ENCODE results near the gene ZGLP1.
"Not testable (repeated sequence)": the region's sequence is repeated elsewhere in the genome, so short reads cannot be mapped to it uniquely, and the experiment has no call there.

Gene ZGLP1

DNA sequence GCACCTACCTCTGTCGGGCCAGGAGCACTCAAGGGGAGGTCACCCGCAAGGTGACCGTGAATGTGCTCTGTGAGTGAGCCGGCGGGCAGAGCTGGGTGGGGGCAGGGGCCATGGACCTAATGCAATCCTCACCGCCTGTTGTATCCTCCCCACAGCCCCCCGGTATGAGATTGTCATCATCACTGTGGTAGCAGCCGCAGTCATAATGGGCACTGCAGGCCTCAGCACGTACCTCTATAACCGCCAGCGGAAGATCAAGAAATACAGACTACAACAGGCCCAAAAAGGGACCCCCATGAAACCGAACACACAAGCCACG, 24.7 kb downstream of the ZGLP1 start:
- in situ Hi-C loops (cut with MboI; ENCODE audit: low sequenced_read_pairs, unreplicated experiment), result no loop called here
- no peak for DNase-seq (ENCODE audit: low spot score)
- TF ChIP-seq, protein P1, sequence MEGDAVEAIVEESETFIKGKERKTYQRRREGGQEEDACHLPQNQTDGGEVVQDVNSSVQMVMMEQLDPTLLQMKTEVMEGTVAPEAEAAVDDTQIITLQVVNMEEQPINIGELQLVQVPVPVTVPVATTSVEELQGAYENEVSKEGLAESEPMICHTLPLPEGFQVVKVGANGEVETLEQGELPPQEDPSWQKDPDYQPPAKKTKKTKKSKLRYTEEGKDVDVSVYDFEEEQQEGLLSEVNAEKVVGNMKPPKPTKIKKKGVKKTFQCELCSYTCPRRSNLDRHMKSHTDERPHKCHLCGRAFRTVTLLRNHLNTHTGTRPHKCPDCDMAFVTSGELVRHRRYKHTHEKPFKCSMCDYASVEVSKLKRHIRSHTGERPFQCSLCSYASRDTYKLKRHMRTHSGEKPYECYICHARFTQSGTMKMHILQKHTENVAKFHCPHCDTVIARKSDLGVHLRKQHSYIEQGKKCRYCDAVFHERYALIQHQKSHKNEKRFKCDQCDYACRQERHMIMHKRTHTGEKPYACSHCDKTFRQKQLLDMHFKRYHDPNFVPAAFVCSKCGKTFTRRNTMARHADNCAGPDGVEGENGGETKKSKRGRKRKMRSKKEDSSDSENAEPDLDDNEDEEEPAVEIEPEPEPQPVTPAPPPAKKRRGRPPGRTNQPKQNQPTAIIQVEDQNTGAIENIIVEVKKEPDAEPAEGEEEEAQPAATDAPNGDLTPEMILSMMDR (IDR thresholded peaks at IDR 0.05; ENCODE audit: borderline replicate concordance, control extremely low read depth, extremely low read depth, insufficient read depth, missing control alignments), result no peak

GRCh38 chr19:10284065-10284959, 25.3 kb downstream of the ZGLP1 start:
- TF ChIP-seq, protein P1 (IDR thresholded peaks at IDR 0.05; ENCODE audit: borderline replicate concordance, control extremely low read depth, extremely low read depth, insufficient read depth, missing control alignments), result no peak
- in situ Hi-C loops (cut with MboI; ENCODE audit: low sequenced_read_pairs, unreplicated experiment), result no loop called here
- DNase-seq (ENCODE audit: low spot score), result no peak

- no peak for DNase-seq (ENCODE audit: low spot score)
- TF ChIP-seq, protein P1 (IDR thresholded peaks at IDR 0.05; ENCODE audit: borderline replicate concordance, control extremely low read depth, extremely low read depth, insufficient read depth, missing control alignments), result no peak
- in situ Hi-C loops (cut with MboI; ENCODE audit: low sequenced_read_pairs, unreplicated experiment), result no loop called here
Measured at GRCh38 chr19:10283301-10284064, 26.1 kb downstream of the ZGLP1 start.

DNA sequence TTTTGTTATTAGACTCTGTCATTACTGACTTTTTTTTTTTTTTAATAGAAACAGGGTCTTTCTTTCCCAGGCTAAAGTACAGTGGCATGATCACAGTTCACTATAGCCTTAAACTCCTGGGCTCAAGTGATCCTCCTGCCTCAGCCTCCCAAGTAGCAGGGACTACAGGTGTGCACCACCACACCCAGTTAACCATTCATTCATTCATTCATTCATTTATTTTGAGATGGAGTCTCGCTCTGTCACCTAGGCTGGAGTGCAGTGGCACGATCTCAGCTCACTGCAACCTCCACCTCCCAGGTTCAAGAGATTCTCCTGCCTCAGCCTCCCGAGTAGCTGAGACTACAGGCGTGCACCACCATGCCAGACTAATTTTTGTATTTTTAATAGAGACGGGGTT, 27.6 kb downstream of the ZGLP1 start:
- in situ Hi-C loops (cut with MboI; ENCODE audit: low sequenced_read_pairs, unreplicated experiment); DNase-seq (ENCODE audit: low spot score): not testable (repeated sequence)

DNA sequence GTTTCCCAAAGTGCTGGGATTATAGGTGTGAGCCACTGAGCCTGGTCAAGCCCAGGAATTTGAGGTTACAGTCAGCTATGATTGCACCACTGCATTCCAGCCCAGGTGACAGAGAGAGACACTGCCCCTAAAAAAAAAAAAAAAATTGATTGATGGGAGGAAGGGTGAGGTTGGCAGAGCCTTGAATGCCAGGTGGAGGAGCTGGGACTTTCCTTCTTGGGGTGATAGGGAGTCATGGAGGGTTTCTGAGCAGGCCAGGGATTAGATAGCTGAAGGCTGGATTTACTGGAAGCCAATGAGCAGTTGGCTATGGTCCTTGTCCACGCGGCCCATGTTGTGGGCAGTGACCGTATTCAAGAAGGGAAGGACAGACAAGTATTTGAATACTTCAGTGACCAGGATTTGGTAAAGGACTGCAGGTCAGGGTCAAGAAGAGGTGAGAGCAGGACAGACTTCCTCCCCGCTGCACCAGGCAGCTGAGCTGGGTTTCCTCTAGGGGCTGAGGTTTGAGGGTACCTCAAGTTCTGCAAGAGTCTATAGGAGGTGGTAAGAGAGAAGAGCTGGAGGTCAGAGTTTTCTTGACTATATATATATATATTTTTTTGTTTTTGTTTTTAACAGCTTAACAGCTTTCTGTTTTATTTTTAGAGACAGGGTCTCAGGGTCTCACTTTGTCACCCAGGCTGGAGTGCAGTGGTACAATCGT, 29.7 kb downstream of the ZGLP1 start:
- TF ChIP-seq, protein P1 (IDR thresholded peaks at IDR 0.05; ENCODE audit: borderline replicate concordance, control extremely low read depth, extremely low read depth, insufficient read depth, missing control alignments), result no peak
- in situ Hi-C loops (cut with MboI; ENCODE audit: low sequenced_read_pairs, unreplicated experiment), result no loop called here
- DNase-seq (ENCODE audit: low spot score), result peak; percentile 10

- in situ Hi-C loops (cut with MboI; ENCODE audit: low sequenced_read_pairs, unreplicated experiment), result no loop called here
- no peak for DNase-seq (ENCODE audit: low spot score)
- TF ChIP-seq, protein P1 (IDR thresholded peaks at IDR 0.05; ENCODE audit: borderline replicate concordance, control extremely low read depth, extremely low read depth, insufficient read depth, missing control alignments), result no peak
Measured at GRCh38 chr19:10278935-10279334, 30.7 kb downstream of the ZGLP1 start.
